Upper lobe of left lung (tissue), 4 donors: ENCODE data around the gene IFITM10.

Experiments used
- CTCF ChIP-seq, 6 experiments: fragments of 450-650 bp in 4 of 6; fragments of 200-600 bp in 2 of 6; sonication (generic) in 2 of 6; IDR thresholded peaks; one replicate each; pipeline ENCODE4 v1.5.1; 2016 to 2019; ENCODE audit warnings: antibody characterized with exemption in 6 of 6
- EP300 ChIP-seq, 4 donors: sonication (generic); formaldehyde crosslinking; IDR thresholded peaks; one replicate each; pipeline ENCODE4 v1.5.1; 2017; ENCODE audit warnings: antibody characterized with exemption in 4 of 4, control low read depth in 2 of 4
- POLR2A ChIP-seq, 4 donors: fragments of 450-650 bp; IDR thresholded peaks; one replicate each; pipeline ENCODE4 v1.5.1; 2016 to 2017; ENCODE audit warnings: antibody characterized with exemption in 4 of 4, mild to moderate bottlenecking in 2 of 4
- POLR2AphosphoS5 ChIP-seq, 2 donors: sonication (generic); formaldehyde crosslinking; IDR thresholded peaks; one replicate each; pipeline ENCODE4 v1.5.1; 2017; ENCODE audit warnings: antibody characterized with exemption in 2 of 2

- TF ChIP-seq POLR2A (IDR thresholded peaks at IDR 0.05) (no peak), CTCF (IDR thresholded peaks at IDR 0.05) (no peak), EP300 (IDR thresholded peaks at IDR 0.05) (no peak), POLR2AphosphoS5 (IDR thresholded peaks at IDR 0.05) (no peak)
These were observed 26.7 kb upstream of the IFITM10 start for GRCh38 chr11:1776944-1777715.
